CD4-positive, CD25-positive, alpha-beta regulatory T cell (primary cell): ENCODE data around the gene HDC. TPM values are rescaled to one million over a fixed set of nuclear protein-coding genes. Genes with fewer than 3 reads are reported as not detected.

Experiments
- ATAC-seq, 2 donors: fragments of 150-1000 bp; cut with Tn5 transposase; one replicate each; pipeline ENCODE4 v1.10.0; 2021; ENCODE audit warnings: low read depth in 2 of 2, moderate number of reproducible peaks in 2 of 2, moderate library complexity in 1 of 2
- DNase-seq, 3 donors: peaks; one replicate each; pipeline versions ENCODE4 v3.0.0 to v3.0.0-alpha.2; 2012 to 2022; ENCODE audit warnings: mixed read lengths in 1 of 3
- H3K27ac ChIP-seq: one replicate; pipeline ENCODE4 v1.7.0; 2013; ENCODE audit warnings: mild to moderate bottlenecking, low read length; ENCODE audit not compliant: insufficient read depth, poor library complexity, severe bottlenecking
- H3K27me3 ChIP-seq: one replicate; pipeline ENCODE4 v1.7.0; 2013; ENCODE audit warnings: low read length; ENCODE audit not compliant: control insufficient read depth, insufficient read depth
- H3K36me3 ChIP-seq: one replicate; pipeline ENCODE4 v1.7.0; 2013; ENCODE audit warnings: mild to moderate bottlenecking, low read length, moderate library complexity; ENCODE audit not compliant: control insufficient read depth, insufficient read depth
- H3K4me1 ChIP-seq: 2 replicates; pipeline ENCODE4 v1.7.0; 2013; ENCODE audit warnings: mild to moderate bottlenecking, low read length; ENCODE audit not compliant: insufficient read depth, control insufficient read depth, poor library complexity, severe bottlenecking
- H3K4me3 ChIP-seq: one replicate; pipeline ENCODE4 v1.7.0; 2013; ENCODE audit warnings: low read depth, mild to moderate bottlenecking, low read length, moderate library complexity
- H3K9me3 ChIP-seq, 2 experiments: 1 replicate in 1 of 2; 2 replicates in 1 of 2; pipeline ENCODE4 v1.7.0; 2013; ENCODE audit warnings: low read length in 2 of 2, mild to moderate bottlenecking in 1 of 2, moderate library complexity in 1 of 2; ENCODE audit not compliant: control insufficient read depth in 2 of 2
- H3K27ac Mint-ChIP-seq, 3 donors: one replicate each; pipeline ENCODE4 v1.8.0; 2020 to 2022; ENCODE audit warnings: mild to moderate bottlenecking in 3 of 3, mixed read lengths in 3 of 3, moderate library complexity in 2 of 3
- H3K27me3 Mint-ChIP-seq: one replicate; pipeline ENCODE4 v1.8.0; 2022; ENCODE audit warnings: mild to moderate bottlenecking, mixed read lengths
- H3K36me3 Mint-ChIP-seq: one replicate; pipeline ENCODE4 v1.8.0; 2020; ENCODE audit warnings: mixed read lengths
- H3K4me1 Mint-ChIP-seq, 4 donors: one replicate each; pipeline ENCODE4 v1.8.0; 2020 to 2022; ENCODE audit warnings: mixed read lengths in 4 of 4, mild to moderate bottlenecking in 1 of 4
- H3K4me3 Mint-ChIP-seq, 4 donors: one replicate each; pipeline ENCODE4 v1.8.0; 2020 to 2022; ENCODE audit warnings: mild to moderate bottlenecking in 4 of 4, mixed read lengths in 4 of 4, moderate library complexity in 3 of 4
- H3K9me3 Mint-ChIP-seq, 7 donors: one replicate each; pipeline ENCODE4 v1.8.0; 2020 to 2022; ENCODE audit warnings: mixed read lengths in 7 of 7, mild to moderate bottlenecking in 3 of 7, moderate library complexity in 2 of 7
- polyA plus RNA-seq, 4 donors: library from polyadenylated mRNA; unstranded; fragments of 300-500 nt; fragmentation: Illumina TruSeq; gene quantifications; one replicate each; pipeline ENCODE4 v1.2.3, GENCODE V29; 2021
- total RNA-seq: library from RNA; stranded (reverse); gene quantifications from one replicate; pipeline ENCODE4 v1.2.3, GENCODE V29; 2022

The HDC gene
- total and polyA plus RNA-seq, 5 donors from 2014 or later, result 3.5 TPM; not detected in 4

DNA sequence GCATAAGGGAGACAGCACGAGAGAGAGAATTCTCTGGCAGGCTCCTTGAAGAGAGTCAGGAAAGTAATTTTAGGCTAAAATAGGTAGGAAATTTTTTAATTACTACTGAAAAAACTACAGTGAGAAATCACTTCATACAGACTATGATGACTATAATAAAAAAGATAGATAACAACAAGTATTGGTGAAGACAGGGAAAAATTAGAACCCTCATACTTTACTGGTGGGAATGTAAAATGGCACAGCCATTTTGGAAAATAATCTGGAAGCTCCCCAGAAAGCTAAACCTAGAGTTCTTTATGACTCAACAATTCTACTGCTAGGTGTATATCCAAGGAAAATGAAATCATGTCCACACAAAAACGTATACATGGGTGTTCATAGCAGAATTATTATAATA, 2.1 kb upstream of the HDC start:
- H3K36me3 ChIP-seq, result no peaks in the 10 kb centered on the region
- H3K4me1 ChIP-seq, result peaks cover 6% of the 10 kb centered on the region
- peaks cover 0 to 9% (median 1%) of the 10 kb centered on the region in 7 donors for H3K9me3 Mint-ChIP-seq
- ATAC-seq (no peak), DNase-seq (no peak)
- peaks cover 0 to 2% of the 10 kb centered on the region in 2 experiments for H3K9me3 ChIP-seq
- H3K4me3 Mint-ChIP-seq, result no peak overlapping the region
- H3K27me3 ChIP-seq, result peaks cover 3% of the 10 kb centered on the region
- H3K4me3 ChIP-seq, result no peak overlapping the region
- H3K27ac ChIP-seq, result no peak overlapping the region
- no peak overlapping the region for H3K27ac Mint-ChIP-seq
- H3K36me3 Mint-ChIP-seq, result peaks cover 4% of the 10 kb centered on the region
- peaks cover 0 to 9% (median 5%) of the 10 kb centered on the region in 4 donors for H3K4me1 Mint-ChIP-seq
- H3K27me3 Mint-ChIP-seq, result no peaks in the 10 kb centered on the region

DNA sequence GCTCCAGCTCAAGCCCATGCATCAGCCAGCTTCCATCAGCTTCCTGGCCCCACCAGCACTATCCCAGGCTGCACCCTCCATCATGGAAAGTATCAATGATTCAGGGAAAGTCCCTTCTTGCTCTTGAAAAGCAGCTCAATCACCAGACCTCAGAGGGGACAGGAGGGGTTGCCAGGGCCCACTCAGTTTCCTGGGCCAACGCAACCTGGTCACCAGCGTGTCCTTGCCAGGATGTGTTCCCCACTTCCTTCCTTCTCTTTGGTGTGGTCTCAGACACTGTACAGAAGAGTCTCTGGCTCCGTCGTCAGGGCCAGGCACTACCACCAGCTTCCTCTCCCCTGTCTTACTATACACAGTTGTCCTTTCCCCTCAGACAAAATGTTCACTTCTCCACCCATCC, 3.0 kb downstream of the HDC start:
- H3K4me1 Mint-ChIP-seq, result peaks cover 8 to 40% (median 25%) of the 10 kb centered on the region in 4 donors
- peaks cover 25% of the 10 kb centered on the region for H3K4me1 ChIP-seq
- peak; percentile 61 to 71 for ATAC-seq
- peak in 2 of 3 donors; percentile 24 to 76 for DNase-seq
- peak overlapping the region in 1 of 4 donors; percentile 48 for H3K4me3 Mint-ChIP-seq
- peaks cover 0 to under 1% of the 10 kb centered on the region in 2 experiments for H3K9me3 ChIP-seq
- peaks cover 3% of the 10 kb centered on the region for H3K27me3 ChIP-seq
- no peaks in the 10 kb centered on the region for H3K36me3 ChIP-seq
- peak overlapping the region; percentile 11 to 73 (median 67) for H3K27ac Mint-ChIP-seq
- H3K4me3 ChIP-seq, result no peak overlapping the region
- no peak overlapping the region for H3K27ac ChIP-seq
- H3K36me3 Mint-ChIP-seq, result peaks cover 4% of the 10 kb centered on the region
- peaks cover 0 to 7% (median 1%) of the 10 kb centered on the region in 7 donors for H3K9me3 Mint-ChIP-seq
- no peaks in the 10 kb centered on the region for H3K27me3 Mint-ChIP-seq

DNA sequence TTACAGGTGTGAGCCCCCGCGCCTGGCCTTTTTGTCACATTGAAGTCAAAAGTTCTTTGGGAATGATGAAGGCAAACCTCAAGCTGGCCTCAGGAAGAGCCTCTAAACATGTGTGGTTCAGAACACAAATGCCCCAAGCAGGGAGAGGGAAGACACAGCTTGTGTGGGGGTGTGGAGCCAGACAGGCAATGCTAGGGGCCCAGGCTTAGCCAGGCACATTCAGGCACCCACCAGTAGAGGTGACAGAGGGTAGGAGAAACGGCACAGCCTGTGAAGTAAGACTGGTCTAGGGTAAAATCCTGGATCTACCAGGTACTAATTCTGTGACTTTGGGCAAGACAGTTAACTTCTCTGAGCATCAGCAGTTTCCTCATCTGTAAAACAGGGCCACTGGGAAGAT, 3.5 kb downstream of the HDC start:
- Histone ChIP-seq H3K4me1 (peaks cover 25% of the 10 kb centered on the region), H3K4me3 (no peak overlapping the region), H3K27ac (no peak overlapping the region), H3K9me3 (no peaks in the 10 kb centered on the region), H3K27me3 (no peaks in the 10 kb centered on the region), H3K36me3 (no peaks in the 10 kb centered on the region)
- H3K4me3 Mint-ChIP-seq, result no peak overlapping the region
- H3K9me3 Mint-ChIP-seq, result peaks cover 0 to 2% (median under 1%) of the 10 kb centered on the region in 7 donors
- H3K27ac Mint-ChIP-seq, result peak overlapping the region in 1 of 3 donors; percentile 73
- H3K27me3 Mint-ChIP-seq, result no peaks in the 10 kb centered on the region
- DNase-seq (peak in 1 of 3 donors; percentile 26), ATAC-seq (peak in 1 of 2 donors; percentile 27)
- peaks cover 2% of the 10 kb centered on the region for H3K36me3 Mint-ChIP-seq
- peaks cover 8 to 40% (median 26%) of the 10 kb centered on the region in 4 donors for H3K4me1 Mint-ChIP-seq

DNA sequence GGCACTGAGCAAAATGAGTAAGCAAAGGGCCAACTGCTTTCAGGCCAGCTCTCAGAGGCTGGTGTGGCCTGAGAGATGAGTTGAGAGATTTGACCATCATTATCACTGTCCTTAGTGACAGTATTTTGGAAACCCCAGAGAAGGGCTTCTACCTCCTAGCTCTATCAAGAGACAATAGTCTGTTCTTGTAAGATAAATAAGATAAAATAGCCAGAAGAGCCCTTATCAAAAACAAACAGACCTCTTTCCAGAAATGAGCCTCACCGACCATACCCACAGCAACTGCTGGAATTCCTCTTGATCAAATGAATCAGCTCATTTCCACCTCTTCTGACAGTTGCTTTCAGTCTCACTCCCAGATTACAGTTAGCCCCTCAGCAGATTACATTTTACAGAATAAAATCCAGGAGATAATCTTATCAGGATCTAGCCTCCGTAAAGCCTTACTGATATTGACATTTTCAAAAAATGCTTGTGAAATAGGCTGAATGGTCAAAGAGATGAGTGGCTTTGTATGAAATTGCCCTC, 4.5 kb downstream of the HDC start:
- no peak for ATAC-seq

DNA sequence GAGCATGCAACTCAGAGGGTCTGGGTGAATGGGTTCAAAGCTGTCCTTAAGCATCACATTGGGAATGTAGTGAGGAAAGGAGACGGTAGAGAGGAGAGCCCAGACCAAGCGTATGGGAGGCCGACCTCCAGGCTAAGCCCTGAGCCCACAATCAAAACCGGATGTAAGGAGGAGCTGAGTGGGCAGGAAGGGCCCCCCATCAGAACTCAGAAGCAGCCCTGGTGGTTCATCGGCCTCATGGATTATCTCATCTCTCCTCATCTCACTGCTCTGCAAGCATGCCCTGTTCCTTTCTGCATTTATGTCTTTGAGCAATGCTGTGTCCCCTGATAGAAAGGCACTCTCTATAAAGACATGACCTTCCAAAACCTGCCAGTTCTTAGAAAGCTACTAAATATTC, 6.2 kb downstream of the HDC start:
- peaks cover 25% of the 10 kb centered on the region for H3K4me1 ChIP-seq
- H3K27me3 ChIP-seq, result no peaks in the 10 kb centered on the region
- Mint-ChIP-seq H3K27me3 (no peaks in the 10 kb centered on the region), H3K9me3 (no peaks in the 10 kb centered on the region), H3K4me1 (peaks cover 8 to 40% (median 27%) of the 10 kb centered on the region in 4 donors), H3K36me3 (no peaks in the 10 kb centered on the region), H3K4me3 (no peak overlapping the region), H3K27ac (no peak overlapping the region)
- H3K36me3 ChIP-seq, result no peaks in the 10 kb centered on the region
- H3K4me3 ChIP-seq, result no peak overlapping the region
- H3K9me3 ChIP-seq, result no peaks in the 10 kb centered on the region
- no peak overlapping the region for H3K27ac ChIP-seq
- ATAC-seq, result no peak
- no peak for DNase-seq

More for the DNA sequence above, 4.5 kb downstream of the HDC start:
- H3K27me3 Mint-ChIP-seq, result no peaks in the 10 kb centered on the region
- H3K4me1 Mint-ChIP-seq, result peaks cover 8 to 40% (median 27%) of the 10 kb centered on the region in 4 donors
- H3K9me3 ChIP-seq, result no peaks in the 10 kb centered on the region
- H3K9me3 Mint-ChIP-seq, result no peaks in the 10 kb centered on the region
- H3K36me3 ChIP-seq, result no peaks in the 10 kb centered on the region
- H3K27me3 ChIP-seq, result no peaks in the 10 kb centered on the region
- H3K27ac Mint-ChIP-seq, result peak overlapping the region; percentile 34 to 68 (median 34)
- H3K36me3 Mint-ChIP-seq, result no peaks in the 10 kb centered on the region
- no peak for DNase-seq
- H3K4me1 ChIP-seq, result peaks cover 25% of the 10 kb centered on the region
- H3K4me3 Mint-ChIP-seq, result no peak overlapping the region
- no peak overlapping the region for H3K27ac ChIP-seq
- H3K4me3 ChIP-seq, result no peak overlapping the region

DNA sequence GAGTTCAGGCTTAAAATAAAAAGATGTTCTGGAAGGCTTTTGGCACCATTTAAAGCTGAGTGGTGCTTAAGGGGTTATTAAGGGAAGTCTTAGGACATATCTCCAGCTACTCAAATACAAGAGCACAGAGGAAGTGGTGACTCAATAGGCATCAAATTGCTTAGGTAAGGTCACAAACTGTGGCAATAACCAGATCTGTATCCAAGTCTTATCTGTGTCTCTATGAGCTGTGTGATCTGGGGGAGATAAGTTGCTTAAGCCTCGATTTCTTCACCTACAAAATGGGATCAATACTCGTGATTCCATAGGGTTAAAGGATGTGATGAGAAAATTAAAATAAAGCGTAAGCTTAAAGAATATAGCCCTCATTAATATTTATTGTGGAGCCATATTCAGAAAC, 7.6 kb downstream of the HDC start:
- DNase-seq, result peak in 1 of 3 donors; percentile 34
- H3K4me3 ChIP-seq, result no peak overlapping the region
- H3K36me3 Mint-ChIP-seq, result no peaks in the 10 kb centered on the region

DNA sequence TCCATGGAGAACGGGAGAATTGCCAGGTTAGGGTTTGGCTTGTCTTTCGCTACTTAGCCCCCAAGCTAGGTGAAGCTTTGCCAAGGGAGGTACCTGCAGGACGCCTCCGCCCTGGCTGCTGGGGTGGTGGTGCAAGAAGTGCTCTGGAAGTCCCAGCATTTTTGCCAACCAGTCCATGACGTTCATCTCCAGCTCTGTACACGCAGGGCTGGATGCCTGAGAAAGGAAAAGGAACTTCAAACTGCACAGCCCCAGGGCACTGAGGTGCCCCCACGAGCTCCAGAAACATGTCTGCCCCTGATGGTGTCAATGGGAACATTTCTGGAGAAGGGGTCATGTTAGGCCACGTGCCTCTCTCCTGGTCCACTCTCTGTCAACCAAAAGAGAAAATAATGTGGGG, 8.2 kb downstream of the HDC start:
- peaks cover 16% of the 10 kb centered on the region for H3K4me1 ChIP-seq
- H3K27ac Mint-ChIP-seq, result no peak overlapping the region
- H3K27me3 ChIP-seq, result no peaks in the 10 kb centered on the region
- H3K4me3 ChIP-seq, result no peak overlapping the region
- no peak overlapping the region for H3K4me3 Mint-ChIP-seq
- H3K27ac ChIP-seq, result no peak overlapping the region
- DNase-seq (no peak), ATAC-seq (no peak)
- H3K4me1 Mint-ChIP-seq, result peaks cover 8 to 28% (median 19%) of the 10 kb centered on the region in 4 donors
- H3K27me3 Mint-ChIP-seq, result no peaks in the 10 kb centered on the region
- H3K36me3 ChIP-seq, result no peaks in the 10 kb centered on the region
- no peaks in the 10 kb centered on the region for H3K36me3 Mint-ChIP-seq
- no peaks in the 10 kb centered on the region for H3K9me3 Mint-ChIP-seq
- H3K9me3 ChIP-seq, result no peaks in the 10 kb centered on the region

More for the DNA sequence above, 7.6 kb downstream of the HDC start:
- H3K9me3 Mint-ChIP-seq, result no peaks in the 10 kb centered on the region
- Histone ChIP-seq H3K36me3 (no peaks in the 10 kb centered on the region), H3K27ac (no peak overlapping the region), H3K4me1 (peaks cover 22% of the 10 kb centered on the region), H3K9me3 (no peaks in the 10 kb centered on the region), H3K27me3 (no peaks in the 10 kb centered on the region)
- ATAC-seq, result no peak
- H3K4me3 Mint-ChIP-seq, result no peak overlapping the region
- no peak overlapping the region for H3K27ac Mint-ChIP-seq
- H3K4me1 Mint-ChIP-seq, result peaks cover 8 to 34% (median 25%) of the 10 kb centered on the region in 4 donors
- no peaks in the 10 kb centered on the region for H3K27me3 Mint-ChIP-seq
